Activated effector memory CD4-positive, alpha-beta T cell treated with anti-CD3 and anti-CD28 coated beads, Interleukin-2, amount 50 U/mL, for 16 hours (primary cell): ENCODE data around the gene KRTAP4-1.
"Not testable (repeated sequence)": the region's sequence is repeated elsewhere in the genome, so short reads cannot be mapped to it uniquely, and the experiment has no call there.

Experiments used
- DNase-seq: peaks from one replicate; pipeline ENCODE4 v3.0.0-alpha.2; 2020

The KRTAP4-1 gene

DNA sequence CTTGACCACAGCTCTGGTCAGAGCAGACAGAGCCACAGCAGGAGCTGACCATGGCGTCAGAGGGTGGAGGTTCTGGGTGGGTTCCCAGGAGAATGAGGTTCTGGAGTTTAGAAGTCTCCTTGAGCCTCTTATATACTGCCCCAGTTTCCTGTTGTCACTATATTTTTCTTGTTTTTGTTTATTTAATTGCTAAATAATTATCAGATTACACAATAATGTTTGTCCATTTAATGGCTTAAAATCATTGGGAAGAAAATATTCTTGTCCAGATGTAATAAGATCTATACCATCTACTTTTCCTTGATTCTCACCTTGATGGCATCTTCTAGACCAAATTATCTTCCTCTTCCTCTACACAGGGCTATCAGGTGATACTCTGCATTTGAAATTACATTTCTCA lies 16.6 kb downstream of the KRTAP4-1 start, which contains the start of gene KRTAP4-3:
TSS of gene KRTAP4-3 (minus strand) at position 101 of the 400 bp plus-strand sequence. CDS start at position 52, 49 bp downstream.
- no peak for DNase-seq

DNA sequence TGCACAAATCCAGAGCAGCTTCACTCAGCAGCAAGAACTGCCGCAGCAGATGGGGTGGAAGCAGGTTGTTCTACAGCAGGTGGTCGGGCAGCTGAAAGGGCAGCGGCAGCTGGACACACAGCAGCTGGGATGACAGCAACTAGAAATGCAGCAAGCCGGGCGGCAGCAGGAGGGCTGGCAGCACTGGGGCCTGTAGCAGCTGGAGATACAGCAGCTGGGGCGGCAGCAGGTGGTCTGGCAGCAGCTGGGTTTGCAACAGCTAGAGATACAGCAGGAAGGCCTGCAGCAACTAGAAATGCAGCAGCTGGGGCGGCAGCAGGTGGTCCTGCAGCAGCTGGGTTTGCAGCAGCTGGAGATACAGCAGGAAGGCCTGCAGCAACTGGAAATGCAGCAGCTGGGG lies 17.1 kb downstream of the KRTAP4-1 start:
- no peak for DNase-seq

DNA sequence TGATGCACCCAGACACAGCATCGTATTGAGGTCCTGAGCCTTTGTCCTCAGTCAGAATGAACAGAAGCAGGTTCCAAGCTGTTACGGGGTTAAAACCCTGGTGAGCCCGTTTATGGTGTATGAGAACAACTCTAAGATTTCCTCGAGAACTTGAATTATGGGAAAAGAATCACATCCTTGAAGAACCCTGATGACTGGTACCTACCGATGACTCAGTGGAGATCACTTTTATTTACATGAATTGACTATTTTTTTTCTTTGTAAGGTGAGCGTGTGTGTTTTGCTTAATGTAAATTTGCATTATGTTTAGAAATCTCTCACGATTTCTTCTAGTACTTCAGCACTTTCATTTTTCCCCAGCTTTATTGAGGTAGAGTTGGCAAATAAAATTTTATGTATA lies 20.9 kb downstream of the KRTAP4-1 start:
- no peak for DNase-seq

DNA sequence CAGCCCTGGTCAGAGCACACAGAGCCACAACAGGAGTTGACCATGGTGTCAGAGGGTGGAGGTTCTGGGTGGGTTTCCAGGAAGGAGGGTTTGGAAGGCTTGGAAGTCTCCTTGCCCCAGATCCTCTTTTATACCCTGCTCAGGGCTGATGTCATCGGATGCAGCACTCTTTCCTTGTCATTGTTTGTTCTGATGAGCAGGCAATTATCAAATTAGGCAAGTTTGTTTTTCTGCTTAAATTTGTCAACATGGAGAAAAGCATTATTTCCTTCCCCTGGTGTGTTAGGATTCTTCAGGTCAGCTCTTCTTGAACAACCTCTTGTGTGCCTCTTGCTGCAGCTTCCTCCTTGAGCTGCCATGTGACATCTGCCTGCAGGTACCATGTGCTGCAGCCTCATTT lies 24.1 kb downstream of the KRTAP4-1 start, which contains the start of gene KRTAP4-4:
TSS of gene KRTAP4-4 (minus strand) at position 101 of the 400 bp plus-strand sequence. CDS start at position 44, 57 bp downstream.
- no peak for DNase-seq

DNA sequence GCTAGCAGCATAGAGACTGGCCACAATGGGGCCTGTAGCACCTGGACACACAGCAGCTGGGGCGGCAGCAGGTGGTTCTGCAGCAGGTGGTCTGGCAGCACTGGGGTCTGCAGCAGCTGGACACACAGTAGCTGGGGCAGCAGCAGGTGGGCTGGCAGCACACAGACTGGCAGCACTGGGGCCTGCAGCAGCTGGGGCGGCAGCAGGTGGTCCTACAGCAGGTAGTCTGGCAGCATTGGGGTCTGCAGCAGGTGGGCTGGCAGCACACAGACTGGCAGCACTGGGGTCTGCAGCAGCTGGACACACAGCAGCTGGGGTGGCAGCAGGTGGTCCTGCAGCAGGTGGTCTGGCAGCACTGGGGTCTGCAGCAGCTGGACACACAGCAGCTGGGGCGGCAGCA lies 24.5 kb downstream of the KRTAP4-1 start:
- not testable (repeated sequence) for DNase-seq

DNA sequence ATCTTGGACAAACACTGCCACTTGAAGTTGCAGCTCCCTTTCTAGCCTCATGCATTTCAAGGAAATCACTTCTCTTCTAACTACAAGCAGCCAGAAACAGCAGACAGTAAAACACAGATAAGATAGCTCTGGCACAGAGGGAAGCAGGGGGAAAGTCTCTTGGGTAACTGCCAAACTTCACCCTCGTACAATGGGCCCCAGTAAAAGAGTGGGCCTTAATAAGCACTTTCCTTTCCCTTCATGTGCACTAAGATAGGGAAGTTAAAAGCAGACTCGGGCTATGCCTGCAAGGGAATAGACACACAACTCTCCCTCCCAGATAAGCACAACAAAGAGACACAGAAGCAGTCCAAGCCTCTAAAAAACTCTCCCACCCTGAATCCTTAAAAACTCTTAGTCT lies 30.9 kb downstream of the KRTAP4-1 start:
- DNase-seq: no peak

DNA sequence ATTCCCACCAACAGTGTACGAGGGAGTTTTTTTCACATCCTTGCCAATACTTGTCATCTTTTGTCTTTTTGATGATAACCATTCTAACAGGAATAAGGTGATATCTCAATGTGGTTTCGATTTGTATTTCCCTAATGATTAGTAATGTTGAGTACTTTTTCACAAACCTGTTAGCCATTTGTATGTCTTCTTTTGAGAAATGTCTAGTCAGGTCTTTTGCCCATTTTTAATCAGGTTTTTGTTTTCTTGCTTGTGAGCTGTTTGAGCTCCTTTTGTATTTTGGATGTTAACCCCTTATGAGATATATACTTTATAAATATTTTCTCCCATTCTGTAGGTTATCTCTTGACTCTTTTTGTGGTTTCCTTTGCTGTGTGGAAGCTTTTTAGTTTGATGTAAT lies 33.2 kb downstream of the KRTAP4-1 start:
- DNase-seq: no peak

DNA sequence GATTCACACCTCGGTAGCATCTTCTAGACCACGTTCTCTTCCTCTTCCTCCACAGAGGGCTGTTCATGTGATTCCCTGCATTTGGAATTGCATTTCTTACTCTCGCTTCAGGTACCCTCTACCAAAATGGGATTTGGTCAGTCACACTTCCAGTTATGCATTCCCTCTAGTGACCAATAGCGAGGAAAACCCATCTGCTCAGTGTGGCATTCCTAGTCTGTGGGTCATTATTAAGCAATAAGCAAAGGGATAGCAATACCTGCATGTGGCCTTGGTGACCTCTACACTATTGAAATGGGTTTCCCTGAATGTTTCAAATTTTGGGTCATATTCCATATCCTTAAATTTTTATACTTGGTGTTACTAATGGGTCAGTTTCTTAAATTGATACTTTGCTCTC lies 34.7 kb downstream of the KRTAP4-1 start:
- DNase-seq: no peak

DNA sequence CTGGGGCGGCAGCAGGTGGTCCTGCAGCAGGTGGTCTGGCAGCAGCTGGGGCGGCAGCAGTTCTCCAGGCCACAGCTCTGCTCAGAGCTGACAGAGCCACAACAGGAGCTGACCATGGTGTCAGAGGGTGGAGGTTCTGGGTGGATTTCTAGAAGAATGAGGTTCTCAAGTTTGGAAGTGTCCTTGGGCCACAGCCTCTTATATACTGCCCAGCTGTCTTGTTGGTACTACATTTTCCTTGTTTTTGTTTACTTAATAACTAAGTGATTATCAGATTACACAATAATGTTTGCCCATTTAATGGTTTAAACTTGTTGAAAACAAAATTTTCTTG lies 35.1 kb downstream of the KRTAP4-1 start, which contains the start of gene KRTAP4-5:
TSS of gene KRTAP4-5 (minus strand) at position 174 of the 334 bp plus-strand sequence. CDS start at position 116, 58 bp downstream.
- no peak for DNase-seq

DNA sequence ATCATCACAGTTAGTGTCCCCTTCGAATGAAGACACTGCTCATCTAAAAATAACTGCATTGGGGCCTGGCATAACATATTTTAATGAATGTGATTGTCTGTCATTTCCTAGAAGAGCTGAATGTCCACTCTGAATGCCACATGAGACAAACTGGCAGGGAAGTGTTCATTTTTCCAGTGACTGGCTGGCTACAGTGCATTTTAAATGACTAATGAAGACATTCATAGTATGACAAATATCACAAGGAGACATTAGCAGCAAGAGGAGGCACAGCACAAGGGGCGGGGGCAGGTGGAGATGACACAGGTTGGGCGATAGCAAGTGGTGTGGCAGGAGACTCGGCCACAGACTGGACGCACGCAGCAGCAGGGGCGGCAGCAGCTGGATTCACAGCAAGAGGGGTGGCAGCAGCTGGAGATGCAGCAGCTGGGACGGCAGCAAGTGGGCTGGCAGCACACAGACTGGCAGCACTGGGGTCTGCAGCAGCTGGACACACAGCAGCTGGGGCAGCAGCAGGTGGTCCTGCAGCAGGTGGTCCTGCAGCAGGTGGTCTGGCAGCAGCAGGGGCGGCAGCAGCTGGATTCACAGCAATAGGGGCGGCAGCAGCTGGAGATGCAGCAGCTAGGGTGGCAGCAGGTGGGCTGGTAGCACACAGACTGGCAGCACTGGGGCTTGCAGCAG lies 35.6 kb downstream of the KRTAP4-1 start:
- DNase-seq: not testable (repeated sequence)

DNA sequence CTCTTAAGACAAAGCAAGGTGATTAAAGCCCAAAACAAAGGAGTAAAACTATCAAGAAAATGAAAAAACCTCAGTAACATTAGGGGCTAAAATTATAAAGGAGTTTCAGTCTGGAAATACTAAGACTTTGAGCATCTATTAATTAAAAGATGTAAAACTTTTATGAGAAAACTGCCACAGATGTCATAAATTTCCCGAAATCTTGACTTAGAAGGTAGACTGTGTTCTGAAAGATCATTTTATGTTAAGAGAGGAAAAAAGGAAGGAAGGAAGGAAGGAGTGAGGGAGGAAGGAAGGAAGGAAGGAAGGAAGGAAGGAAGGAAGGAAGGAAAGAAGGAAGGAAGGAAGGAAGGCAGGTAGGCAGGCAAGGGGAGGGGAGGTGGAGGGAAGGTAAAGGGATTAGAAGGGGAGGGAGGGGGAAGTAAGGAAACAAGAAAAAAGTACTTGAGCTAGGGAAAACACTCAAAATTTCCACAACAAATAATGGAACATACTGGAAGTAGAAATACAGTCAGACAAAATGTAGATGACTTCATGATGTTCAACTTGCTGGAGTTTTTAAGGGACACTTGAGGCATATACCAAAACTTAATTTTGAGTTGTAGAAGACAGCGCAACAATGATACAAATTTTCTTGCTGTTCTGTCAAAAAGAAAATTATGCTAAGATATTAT lies 37.0 kb downstream of the KRTAP4-1 start:
- no peak for DNase-seq

DNA sequence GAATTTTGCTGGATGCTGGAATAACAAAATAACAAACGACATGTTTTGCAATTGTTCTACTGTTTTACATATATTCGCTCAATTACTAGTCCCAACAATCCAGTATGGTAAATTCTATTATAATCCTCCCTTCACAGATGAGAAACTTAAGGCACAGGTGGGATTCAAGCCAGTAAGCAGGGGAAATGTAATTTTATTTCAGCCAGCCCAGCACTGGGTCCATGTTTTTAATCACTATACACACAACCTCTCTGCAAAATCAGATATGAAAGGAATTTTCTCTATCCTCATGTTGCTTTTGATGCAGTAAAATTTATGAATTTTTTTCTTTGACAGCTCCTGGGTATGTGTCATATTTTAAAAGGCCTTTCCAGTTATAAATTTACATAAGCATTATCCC lies 39.5 kb downstream of the KRTAP4-1 start:
- DNase-seq: no peak

DNA sequence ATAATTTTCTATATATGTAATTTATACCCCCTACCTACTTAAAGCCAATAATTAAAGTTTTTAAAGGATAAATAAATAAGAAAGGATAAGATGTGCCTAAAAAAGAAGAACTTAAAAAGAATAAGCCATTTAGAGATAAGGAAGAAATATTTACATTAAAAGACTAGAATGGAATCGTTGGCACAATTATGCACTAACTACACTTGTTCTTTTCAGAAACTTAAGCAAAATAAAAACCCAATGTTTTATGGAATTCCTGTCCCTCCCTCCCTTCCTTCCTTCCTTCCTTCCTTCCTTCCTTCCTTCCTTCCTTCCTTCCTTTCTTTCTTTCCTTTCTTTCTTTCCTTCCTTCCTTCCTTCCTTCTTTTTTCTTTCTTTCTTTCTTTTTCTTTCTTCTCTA lies 39.9 kb downstream of the KRTAP4-1 start:
- DNase-seq: no peak

DNA sequence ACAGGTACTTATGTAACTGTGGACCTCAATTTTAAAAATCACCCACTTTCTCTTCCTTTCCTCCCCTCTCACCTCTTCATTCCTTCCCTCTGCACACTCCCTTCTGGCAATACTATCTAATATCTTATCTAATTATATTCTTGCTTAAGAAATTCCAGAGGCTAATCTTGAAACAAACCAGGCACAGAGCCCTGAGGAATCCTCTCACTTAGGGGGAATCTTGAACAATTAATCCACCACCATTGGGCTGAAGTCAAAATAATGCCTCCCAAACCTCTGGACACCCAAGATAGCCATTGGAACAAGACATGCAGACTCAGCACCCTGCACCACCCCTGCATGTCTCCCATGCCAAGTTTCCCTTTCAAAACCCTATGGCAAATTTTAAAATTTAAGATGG lies 43.4 kb downstream of the KRTAP4-1 start:
- no peak for DNase-seq

DNA sequence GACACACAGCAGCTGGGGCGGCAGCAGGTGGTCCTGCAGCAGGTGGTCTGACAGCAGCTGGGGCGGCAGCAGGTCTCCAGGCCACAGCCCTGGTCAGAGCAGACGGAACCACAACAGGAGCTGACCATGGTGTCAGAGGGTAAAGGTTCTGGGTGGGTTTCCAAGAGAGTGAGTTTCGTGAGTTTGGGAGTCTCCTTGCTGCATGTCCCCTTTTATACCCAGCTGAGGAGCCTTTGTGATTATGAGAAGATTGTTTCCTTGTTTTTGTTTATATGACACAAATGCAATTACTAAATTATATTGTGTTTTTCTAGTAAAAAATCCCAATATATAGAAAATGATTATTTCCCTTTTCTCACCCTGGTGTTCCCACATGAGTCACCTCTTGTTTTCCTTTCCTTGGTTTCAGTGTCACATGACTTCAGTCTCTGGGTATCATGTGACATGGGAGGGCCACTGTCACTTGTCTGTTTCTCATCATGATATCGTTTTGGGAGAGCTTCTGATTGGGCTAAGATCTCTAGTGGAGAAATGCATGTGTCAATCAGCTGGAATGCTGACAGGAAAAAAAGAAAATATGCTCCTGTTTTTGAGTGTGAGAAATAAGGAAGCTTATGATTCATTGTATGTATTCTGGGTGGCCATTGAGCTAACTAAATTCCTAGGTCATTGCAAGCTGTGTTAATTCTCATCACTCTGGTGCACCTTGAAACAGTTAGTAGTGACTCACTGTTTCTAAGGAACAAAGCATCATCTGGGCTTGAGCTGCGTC lies 44.2 kb downstream of the KRTAP4-1 start, which contains the start of gene KRTAP4-6:
TSS of gene KRTAP4-6 (minus strand) at position 185 of the 772 bp plus-strand sequence. CDS start at position 128, 57 bp downstream.
- DNase-seq: no peak

DNA sequence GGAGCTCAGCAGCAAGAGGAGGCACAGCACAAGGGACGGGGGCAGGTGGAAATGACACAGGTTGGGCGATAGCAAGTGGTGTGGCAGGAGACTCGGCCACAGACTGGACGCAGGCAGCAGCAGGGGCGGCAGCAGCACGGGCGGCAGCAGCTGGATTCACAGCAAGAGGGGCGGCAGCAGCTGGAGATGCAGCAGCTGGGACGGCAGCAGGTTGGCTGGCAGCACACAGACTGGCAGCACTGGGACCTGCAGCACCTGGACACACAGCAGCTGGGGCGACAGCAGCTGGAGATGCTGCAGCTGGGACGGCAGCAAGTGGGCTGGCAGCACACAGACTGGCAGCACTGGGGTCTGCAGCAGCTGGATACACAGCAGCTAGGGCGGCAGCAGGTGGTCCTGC lies 44.8 kb downstream of the KRTAP4-1 start:
- not testable (repeated sequence) for DNase-seq
